GM19467 (cell line): ENCODE results near the gene RNF133.

Experiments
- ATAC-seq: cut with Tn5 transposase; IDR thresholded peaks from one replicate; pipeline ENCODE4 v1.9.1; 2021; ENCODE audit warnings: mild to moderate bottlenecking, moderate library complexity; ENCODE audit not compliant: unreplicated experiment

The RNF133 gene

GRCh38 chr7:122699017-122699416, at the start of gene RNF133:
TSS of gene RNF133 (minus strand) at chr7:122699117. CDS start at chr7:122698918, 199 bp downstream.
- ATAC-seq: no peak

DNA sequence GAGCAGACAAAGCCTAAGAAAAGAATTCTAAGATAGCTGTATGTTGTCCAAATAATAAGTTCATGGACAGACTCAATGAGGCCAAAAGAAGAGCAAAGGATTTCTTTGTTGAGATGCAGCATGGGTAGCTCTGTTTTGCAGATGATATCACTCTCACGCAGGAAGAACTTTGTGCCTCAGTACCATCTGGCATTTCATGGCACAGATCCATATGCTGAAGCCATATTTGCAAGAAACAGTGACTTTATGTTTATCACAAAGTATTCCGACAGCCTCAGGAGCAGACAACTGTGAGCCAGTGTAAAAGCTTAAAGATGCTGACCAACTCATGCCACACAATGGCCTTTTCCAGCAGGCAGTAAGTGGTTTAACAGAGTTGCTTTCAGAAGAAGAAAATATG, 49.3 kb upstream of the RNF133 start:
- no peak for ATAC-seq

DNA sequence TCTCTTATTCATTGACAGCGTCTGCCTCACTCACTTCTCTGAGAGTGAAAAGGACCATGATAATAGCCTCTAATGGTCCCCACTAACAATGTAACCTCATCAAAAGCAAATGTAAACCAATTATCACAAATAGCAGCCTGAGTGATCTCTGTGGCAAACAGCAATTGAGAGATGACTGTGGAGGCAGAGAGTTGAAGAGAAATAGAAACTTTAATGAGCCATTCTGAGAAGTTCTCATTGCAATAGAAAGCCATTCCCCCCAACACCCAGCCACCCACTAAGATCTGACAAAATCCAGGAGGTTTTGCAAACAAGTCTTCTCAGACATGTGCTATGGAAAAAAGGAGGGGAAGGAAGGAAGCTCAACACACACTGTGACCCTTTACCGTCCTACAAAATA, 48.0 kb upstream of the RNF133 start:
- ATAC-seq: no peak

- no peak for ATAC-seq
Measured at GRCh38 chr7:122743211-122743610, 44.3 kb upstream of the RNF133 start.

DNA sequence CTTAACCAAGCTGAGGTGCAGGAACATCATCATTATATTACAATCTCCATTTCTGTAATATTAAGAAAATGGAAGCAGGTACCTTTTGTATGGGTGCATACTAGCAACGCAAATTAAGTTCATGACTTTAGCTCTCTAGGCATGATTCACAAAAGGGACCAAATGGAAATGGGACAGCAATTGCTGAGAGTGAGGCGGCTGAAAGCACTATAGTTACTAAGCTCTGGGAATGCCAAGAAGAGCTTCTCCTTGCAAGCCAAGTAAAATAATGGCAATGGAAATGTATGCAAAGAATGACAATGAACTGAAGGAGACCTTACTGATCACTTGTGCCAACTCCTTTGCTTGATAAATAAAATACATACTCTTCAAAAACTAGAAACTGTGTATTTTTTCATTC, 40.0 kb upstream of the RNF133 start:
- no peak for ATAC-seq

DNA sequence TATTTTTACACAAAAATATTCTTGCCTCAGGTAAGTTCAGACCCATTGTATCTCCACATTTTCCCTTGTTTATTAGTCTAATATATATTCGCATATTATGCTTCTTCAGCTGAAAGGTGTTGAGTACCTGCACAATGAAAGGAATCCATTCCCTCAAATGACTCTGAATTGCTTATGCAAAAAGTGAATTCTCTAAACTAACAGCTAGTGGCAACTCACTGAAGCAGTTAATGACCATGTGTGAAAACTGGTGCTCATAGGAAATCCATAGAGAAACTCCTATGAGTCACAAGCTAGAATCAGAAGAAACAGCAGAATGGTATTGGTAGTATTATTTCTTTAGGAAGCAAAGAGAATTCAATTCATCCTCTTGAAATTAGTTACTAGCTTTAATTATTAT, 37.3 kb upstream of the RNF133 start:
- no peak for ATAC-seq

- ATAC-seq: no peak
Measured at GRCh38 chr7:122727759-122728158, 28.8 kb upstream of the RNF133 start.

DNA sequence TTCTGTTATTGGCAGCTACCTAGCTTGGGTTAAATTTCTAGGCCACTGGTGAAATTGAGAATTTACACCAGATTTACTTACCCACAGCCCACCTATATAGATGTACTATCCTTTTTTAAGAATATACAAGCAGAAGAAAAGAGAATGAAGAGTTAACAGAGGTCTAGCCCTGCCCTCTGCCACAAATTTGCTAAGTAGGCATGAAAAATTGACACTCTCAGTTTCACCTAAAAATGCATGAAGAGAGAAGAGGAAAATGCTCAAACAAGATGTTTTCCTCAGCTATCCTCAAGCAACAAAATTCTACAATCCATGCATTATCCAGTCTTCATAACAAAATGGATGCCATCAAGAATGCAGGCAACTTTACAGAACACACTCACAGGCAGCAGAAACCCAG, 28.4 kb upstream of the RNF133 start:
- no peak for ATAC-seq

DNA sequence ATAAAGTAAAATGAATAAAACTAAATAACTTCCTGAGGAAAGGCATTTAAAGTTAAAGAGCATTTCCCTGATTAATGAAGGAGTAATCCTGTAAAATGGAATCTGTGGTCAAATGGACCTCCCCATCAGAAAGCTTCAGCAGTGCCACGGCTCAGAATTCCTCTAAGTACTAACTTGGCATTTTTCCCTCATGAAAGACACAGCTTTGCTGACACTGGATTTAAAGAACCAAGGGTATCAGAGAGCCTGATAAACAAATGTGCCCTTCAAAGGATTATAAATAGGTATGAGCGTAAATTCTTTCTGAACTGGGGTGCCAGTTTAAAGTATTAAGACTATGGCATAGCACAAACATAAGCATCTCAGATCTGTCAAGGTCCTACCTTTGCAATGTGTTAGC, 28.0 kb upstream of the RNF133 start:
- ATAC-seq: no peak

GRCh38 chr7:122724366-122724765, 25.4 kb upstream of the RNF133 start:
- no peak for ATAC-seq

DNA sequence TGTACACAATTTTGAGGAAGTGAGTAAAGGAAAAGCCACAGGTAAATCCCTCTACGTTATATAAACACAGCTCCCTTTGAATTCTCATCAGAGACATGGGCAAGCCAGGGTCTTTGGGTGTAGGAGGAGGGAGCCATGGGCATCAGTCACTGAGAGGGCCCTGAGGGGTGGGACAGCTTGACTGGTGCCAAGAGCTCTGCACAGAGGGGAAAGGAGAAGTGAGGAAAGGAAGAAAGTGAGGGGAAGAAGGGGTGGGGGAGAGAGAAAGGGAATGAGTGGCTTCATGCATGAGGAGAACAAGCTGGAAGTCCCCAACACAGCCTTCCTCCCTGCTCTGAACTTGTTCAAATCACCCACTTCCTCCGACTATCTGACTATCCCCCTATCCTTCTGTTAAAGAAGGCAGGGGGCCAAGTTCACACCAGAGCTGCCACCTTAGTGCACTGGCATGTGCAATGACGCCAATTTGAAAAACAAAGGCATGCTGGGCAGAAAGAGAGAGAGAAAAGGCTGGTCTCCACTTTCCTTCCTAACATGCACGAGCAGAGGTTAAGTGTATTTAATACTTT, 20.2 kb upstream of the RNF133 start:
- ATAC-seq: no peak

DNA sequence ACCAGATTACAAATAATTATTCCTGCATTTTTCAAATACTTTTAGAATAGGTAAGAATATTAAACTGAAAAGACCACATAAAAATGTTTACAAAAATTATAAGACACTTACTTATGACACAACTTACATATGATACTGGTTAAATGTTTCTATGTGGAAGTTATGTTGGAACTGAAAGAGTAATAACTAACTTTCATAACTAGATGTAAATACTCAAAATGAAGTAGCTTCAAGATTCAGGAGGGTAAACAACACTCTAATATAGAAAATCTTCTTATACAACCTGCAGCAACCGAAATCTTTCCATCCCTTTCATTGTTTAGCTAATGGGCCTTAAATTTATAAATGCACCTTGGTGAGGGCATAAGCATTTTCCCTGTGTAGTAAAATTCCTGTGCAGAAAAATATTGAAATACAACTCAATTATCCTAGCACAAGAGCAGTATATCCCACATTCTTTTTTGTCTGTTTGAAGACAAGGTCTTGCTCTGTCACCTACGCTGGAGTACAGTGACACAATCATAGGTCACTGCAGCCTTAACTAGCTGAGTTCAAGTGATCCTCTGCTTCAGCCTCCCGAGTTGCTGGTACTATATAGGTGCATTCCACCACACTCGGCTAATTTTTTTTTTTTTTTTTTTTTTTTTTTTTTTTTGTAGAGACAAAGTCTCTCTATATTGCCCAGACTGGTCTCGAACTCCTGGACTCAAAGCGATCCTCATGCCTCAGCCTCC, 18.6 kb upstream of the RNF133 start:
- ATAC-seq: no peak

DNA sequence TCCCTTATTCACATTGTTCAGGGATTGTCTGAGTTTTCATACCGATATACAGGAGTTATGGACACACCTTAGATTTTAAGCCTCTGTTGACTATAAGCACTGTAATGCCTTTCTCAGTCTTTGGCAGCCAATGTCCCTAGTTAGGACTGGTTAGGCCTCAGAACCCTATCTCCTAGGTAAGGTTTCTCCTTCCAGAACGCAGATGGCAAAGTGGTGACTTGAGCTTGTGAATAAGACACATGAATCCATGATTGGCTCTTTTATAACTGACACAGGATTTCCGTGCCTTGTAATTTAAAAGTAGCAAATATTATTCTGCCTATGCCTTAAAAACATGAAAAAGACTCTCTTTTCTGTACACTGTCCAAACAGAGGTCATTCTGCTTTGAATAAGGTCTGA, 16.3 kb upstream of the RNF133 start:
- no peak for ATAC-seq

DNA sequence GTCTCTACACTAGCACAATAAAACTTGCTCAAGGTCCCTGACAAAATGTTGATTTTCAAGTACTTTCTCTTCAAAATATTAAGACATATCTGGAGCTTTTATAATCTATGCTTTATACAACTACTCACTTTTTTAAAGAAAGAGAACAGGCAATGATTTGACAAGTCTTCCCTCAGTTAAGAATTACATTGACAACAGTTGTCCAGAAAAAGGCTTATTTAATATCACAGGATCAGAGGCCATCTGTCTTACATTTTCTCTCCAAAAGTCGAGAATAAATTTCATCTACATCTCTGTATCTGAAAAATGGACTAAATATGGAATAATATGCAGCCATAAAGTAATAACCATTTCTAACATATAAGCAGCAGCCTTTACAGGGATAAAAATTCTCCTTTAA, 12.0 kb upstream of the RNF133 start:
- ATAC-seq: no peak

GRCh38 chr7:122709930-122710646, 11.2 kb upstream of the RNF133 start:
- no peak for ATAC-seq

GRCh38 chr7:122706836-122707235, 7.9 kb upstream of the RNF133 start:
- ATAC-seq: no peak

DNA sequence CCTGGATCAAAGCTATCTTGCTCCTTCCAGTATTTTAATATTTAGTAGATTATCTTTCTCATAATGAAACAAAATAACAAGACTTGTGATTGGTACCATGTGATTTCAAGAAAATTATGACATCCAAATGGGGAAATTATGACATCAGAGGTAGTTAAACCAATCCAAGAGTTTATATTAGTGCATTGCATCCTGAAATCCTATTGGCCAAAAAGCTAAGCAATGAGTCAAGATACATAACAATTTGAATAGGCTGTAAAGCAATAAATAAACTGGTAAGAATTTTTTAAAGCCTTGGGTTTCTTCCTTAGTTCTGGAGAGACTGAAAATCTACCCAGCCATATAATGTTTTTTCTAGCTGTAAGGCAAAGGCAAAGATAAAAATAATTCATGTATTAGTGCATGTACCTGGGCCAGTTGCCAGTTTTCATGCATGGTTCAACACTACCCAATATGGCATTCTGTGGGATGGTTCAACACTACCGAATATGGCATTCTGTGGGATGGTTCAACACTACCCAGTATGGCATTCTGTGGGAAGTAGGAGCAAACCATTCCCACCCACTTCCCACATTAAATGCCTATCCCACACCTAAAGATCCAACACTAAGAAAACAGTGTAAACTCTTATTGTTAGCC, 4.1 kb upstream of the RNF133 start, which contains the start of gene RNF148:
RNF148 (minus strand) TSS at position 51 of the 639 bp plus-strand sequence. CDS start 172 bp downstream, outside the sequence.
- no peak for ATAC-seq

DNA sequence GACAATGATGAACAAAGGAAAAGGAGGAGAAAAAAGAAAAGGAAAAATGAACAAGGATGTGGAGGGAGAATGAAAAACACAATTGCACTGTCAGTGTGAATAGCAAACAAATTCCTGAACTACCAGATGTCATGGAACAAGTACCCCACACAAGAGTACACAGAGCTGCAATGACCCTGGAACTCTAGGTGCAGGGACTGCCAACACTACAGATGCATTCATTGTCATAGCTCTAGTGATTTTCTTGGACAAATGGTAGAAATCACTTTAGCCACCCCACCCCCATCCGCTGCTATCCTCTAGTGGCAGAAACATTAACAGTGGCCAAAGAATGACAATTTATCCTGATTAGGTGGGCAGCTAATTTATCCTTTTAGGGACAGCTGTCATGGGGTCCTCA, 3.1 kb downstream of the RNF133 start:
- ATAC-seq: no peak

DNA sequence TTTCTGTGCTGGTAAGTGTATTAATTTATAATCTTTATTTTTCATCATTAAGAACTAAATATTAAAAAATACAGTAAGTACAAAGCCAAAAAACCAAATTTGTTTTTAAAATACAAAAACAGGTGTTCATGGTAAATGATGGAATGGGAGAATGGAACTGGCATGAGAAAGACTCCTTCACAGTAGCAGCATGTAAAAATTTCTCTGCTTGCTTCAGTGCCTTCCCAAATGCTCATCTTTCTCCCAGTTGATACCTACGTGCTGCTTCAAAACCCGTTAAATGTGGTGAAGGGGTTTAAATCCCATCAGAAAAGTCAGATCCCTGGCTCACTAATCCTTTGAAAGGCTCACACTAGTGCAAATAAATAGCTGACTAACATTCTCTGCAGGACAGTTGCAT, 4.2 kb downstream of the RNF133 start:
- no peak for ATAC-seq

- ATAC-seq: no peak
Measured at GRCh38 chr7:122692769-122693309, 6.1 kb downstream of the RNF133 start.

DNA sequence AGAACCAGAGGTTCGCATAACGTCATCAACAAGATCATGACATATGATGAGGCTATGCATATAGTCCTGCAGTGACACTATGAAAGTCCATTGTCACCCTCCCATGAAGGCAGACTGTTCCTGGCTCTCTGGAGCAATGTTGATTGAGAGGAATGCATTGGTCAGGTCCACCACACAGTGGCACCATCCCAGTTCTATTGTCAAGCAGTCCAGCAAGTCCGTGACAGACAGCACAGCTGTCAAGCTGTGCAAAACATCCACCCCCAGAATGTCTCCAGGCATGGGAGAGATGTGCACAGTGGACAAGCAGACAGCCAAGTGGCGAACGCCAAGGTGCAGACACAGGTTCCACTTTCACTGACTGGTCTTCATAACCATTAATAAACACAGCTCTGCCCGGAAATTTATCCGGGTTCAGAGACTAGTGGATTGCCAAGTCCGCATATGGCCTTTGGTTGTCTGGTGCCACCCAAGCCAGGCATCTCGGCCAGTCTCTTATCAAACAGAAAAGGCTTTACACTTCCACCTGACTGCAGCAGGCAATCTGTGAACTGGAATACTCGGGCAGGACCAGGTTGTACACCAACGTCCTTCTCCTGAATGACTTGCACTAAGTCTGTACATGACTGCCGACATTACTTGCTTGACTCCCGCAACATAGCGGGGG, 7.2 kb downstream of the RNF133 start:
- ATAC-seq: no peak
